Stomach (tissue), 9 donors: ENCODE measurements around the gene FLNC. TPM values are rescaled to one million over a fixed set of nuclear protein-coding genes. Genes with fewer than 3 reads are reported as not detected.

Experiments used
- DNase-seq, 2 donors: peaks; one replicate each; pipeline versions ENCODE4 v3.0.0 to v3.0.0-alpha.2; 2013 to 2019
- H3K27ac ChIP-seq, 5 donors: fragments of 200-600 bp in 4 of 5; sonication (generic) in 4 of 5; one replicate each; pipeline ENCODE4 v1.5.1; 2013 to 2019; ENCODE audit warnings: mild to moderate bottlenecking in 1 of 5, moderate library complexity in 1 of 5
- H3K27me3 ChIP-seq, 3 donors: fragments of 200-600 bp; sonication (generic); one replicate each; pipeline ENCODE4 v1.5.1; 2017 to 2019; ENCODE audit warnings: mixed run types in 1 of 3
- H3K36me3 ChIP-seq, 4 donors: fragments of 200-600 bp; sonication (generic); 1 replicate in 3 of 4; 2 replicates in 1 of 4; pipeline ENCODE4 v1.5.1; 2016 to 2019
- H3K4me1 ChIP-seq, 4 donors: fragments of 200-600 bp; sonication (generic); one replicate each; pipeline ENCODE4 v1.5.1; 2016 to 2019
- H3K4me3 ChIP-seq, 4 donors: fragments of 200-600 bp; sonication (generic) in 3 of 4; one replicate each; pipeline ENCODE4 v1.5.1; 2016 to 2019; ENCODE audit warnings: mild to moderate bottlenecking in 1 of 4
- H3K9me3 ChIP-seq, 4 donors: fragments of 200-600 bp; sonication (generic); one replicate each; pipeline ENCODE4 v1.5.1; 2016 to 2019
- CTCF ChIP-seq, 7 experiments: fragments of 450-650 bp in 4 of 7; fragments of 200-600 bp in 3 of 7; sonication (generic) in 3 of 7; IDR thresholded peaks; one replicate each; pipeline ENCODE4 v1.5.1; 2016 to 2019; ENCODE audit warnings: antibody characterized with exemption in 7 of 7, control low read depth in 2 of 7, mild to moderate bottlenecking in 1 of 7
- EP300 ChIP-seq: sonication (generic); formaldehyde crosslinking; IDR thresholded peaks from one replicate; pipeline ENCODE4 v1.6.1; 2017; ENCODE audit warnings: antibody characterized with exemption
- POLR2A ChIP-seq, 4 donors: fragments of 450-650 bp; IDR thresholded peaks; one replicate each; pipeline ENCODE4 v1.6.1; 2016; ENCODE audit warnings: antibody characterized with exemption in 4 of 4, control low read depth in 2 of 4, mild to moderate bottlenecking in 1 of 4, moderate library complexity in 1 of 4
- POLR2AphosphoS5 ChIP-seq, 3 donors: sonication (generic); formaldehyde crosslinking; IDR thresholded peaks; one replicate each; pipeline ENCODE4 v1.6.1; 2016; ENCODE audit warnings: antibody characterized with exemption in 3 of 3
- WGBS, 5 donors: extraction: QIAGEN DNeasy Blood & Tissue Kit in 3 of 5; methylation state at CpG; one replicate each; pipeline versions ENCODE4 v1.1.5 to v1.1.7; 2013 to 2018; 5-methylcytosine and 5-hydroxymethylcytosine counted together
- intact Hi-C: fragments of 100-400 bp; cut with DNase I; formaldehyde crosslinking; loops from one replicate; pipeline ENCODE4 v1.15.1; 2023; ENCODE audit warnings: low total_unique reads
- polyA plus RNA-seq, 3 donors: library from polyadenylated mRNA; stranded (reverse); fragments of 200-250 nt; gene quantifications; one replicate each; pipeline ENCODE4 v1.2.3, GENCODE V29; 2013
- total RNA-seq, 5 donors: library from RNA; depleted of rRNA; stranded (reverse); fragments of >200 nt; gene quantifications; one replicate each; pipeline versions ENCODE4 v1.1.0 to v1.2.3, GENCODE V29; 2014 to 2016
- donor health status: healthy with polysubstance abuse.
- donor health status: Bipolar disorder and iron deficiency.
- donor health status: healthy.

FLNC gene
- total and polyA plus RNA-seq, 8 donors, result 1.9 to 184 (median 46.6) TPM

GRCh38 chr7:128838109-128838779 is 8.0 kb downstream of the FLNC start:
- DNase-seq, result no peak
- H3K4me1 ChIP-seq, result peaks cover 2 to 43% (median 12%) of the 10 kb centered on the region in 4 donors
- H3K9me3 ChIP-seq, result no peaks in the 10 kb centered on the region
- peaks cover 0 to 77% (median 43%) of the 10 kb centered on the region in 4 donors for H3K36me3 ChIP-seq
- WGBS, 5 donors, result 89 to 94% (median 92%) methylated on average over 20 to 22 of the region's 22 CpGs
- no peak for TF ChIP-seq CTCF (IDR thresholded peaks at IDR 0.05)
- TF ChIP-seq EP300, result no peak
- no peak for TF ChIP-seq POLR2A (IDR thresholded peaks at IDR 0.05)
- no peak for TF ChIP-seq POLR2AphosphoS5 (IDR thresholded peaks at IDR 0.05)
- H3K4me3 ChIP-seq, result no peak overlapping the region
- H3K27ac ChIP-seq, result peak overlapping the region in 2 of 5 donors; percentile 73 to 95
- H3K27me3 ChIP-seq, result peaks cover 0 to 7% (median 0%) of the 10 kb centered on the region in 3 donors
- intact Hi-C loops, result no loop called here

- no peak for DNase-seq
- peak overlapping the region in 2 of 5 donors; percentile 16 to 95 for H3K27ac ChIP-seq
- WGBS, 5 donors, result 90 to 92% (median 91%) methylated on average over 12 to 17 of the region's 17 CpGs
- intact Hi-C loops, result no loop called here
- peaks cover 0 to 86% (median 52%) of the 10 kb centered on the region in 4 donors for H3K36me3 ChIP-seq
- no peaks in the 10 kb centered on the region for H3K27me3 ChIP-seq
- no peak overlapping the region for H3K4me3 ChIP-seq
- TF ChIP-seq CTCF (IDR thresholded peaks at IDR 0.05) (no peak), EP300 (no peak), POLR2A (IDR thresholded peaks at IDR 0.05) (no peak), POLR2AphosphoS5 (IDR thresholded peaks at IDR 0.05) (no peak)
- peaks cover 0 to 34% (median 4%) of the 10 kb centered on the region in 4 donors for H3K4me1 ChIP-seq
- no peaks in the 10 kb centered on the region for H3K9me3 ChIP-seq
Measured at GRCh38 chr7:128838981-128839731, 8.9 kb downstream of the FLNC start.

GRCh38 chr7:128839751-128840177 is 9.6 kb downstream of the FLNC start:
- WGBS, 5 donors, result 36 to 68% (median 60%) methylated on average over 8 to 13 of the region's 13 CpGs
- H3K36me3 ChIP-seq, result peaks cover 0 to 92% (median 59%) of the 10 kb centered on the region in 4 donors
- no peaks in the 10 kb centered on the region for H3K9me3 ChIP-seq
- peak in 1 of 2 donors; percentile 58 for DNase-seq
- intact Hi-C loops, result no loop called here
- no peaks in the 10 kb centered on the region for H3K27me3 ChIP-seq
- peaks cover 0 to 28% (median 3%) of the 10 kb centered on the region in 4 donors for H3K4me1 ChIP-seq
- TF ChIP-seq CTCF (IDR thresholded peaks at IDR 0.05) (no peak), EP300 (no peak), POLR2A (IDR thresholded peaks at IDR 0.05) (no peak), POLR2AphosphoS5 (IDR thresholded peaks at IDR 0.05) (no peak)
- H3K4me3 ChIP-seq, result no peak overlapping the region
- H3K27ac ChIP-seq, result peak overlapping the region in 1 of 5 donors; percentile 95

GRCh38 chr7:128840326-128841170 is 10.3 kb downstream of the FLNC start:
- H3K4me3 ChIP-seq, result no peak overlapping the region
- 85 to 94% (median 93%) methylated on average over 17 to 23 of the region's 23 CpGs for WGBS, 5 donors
- intact Hi-C loops, result no loop called here
- H3K9me3 ChIP-seq, result no peaks in the 10 kb centered on the region
- H3K27ac ChIP-seq, result peak overlapping the region in 1 of 5 donors; percentile 95
- H3K27me3 ChIP-seq, result no peaks in the 10 kb centered on the region
- H3K36me3 ChIP-seq, result peaks cover 0 to 95% (median 60%) of the 10 kb centered on the region in 4 donors
- H3K4me1 ChIP-seq, result peaks cover 0 to 20% (median 3%) of the 10 kb centered on the region in 4 donors
- DNase-seq, result no peak
- TF ChIP-seq POLR2AphosphoS5 (IDR thresholded peaks at IDR 0.05), result no peak
- TF ChIP-seq CTCF (IDR thresholded peaks at IDR 0.05), result no peak
- TF ChIP-seq EP300, result no peak
- no peak for TF ChIP-seq POLR2A (IDR thresholded peaks at IDR 0.05)
